CD14-positive monocyte (primary cell): Measurements from ENCODE around the gene CECR2. TPM values are rescaled to one million over a fixed set of nuclear protein-coding genes. Genes with fewer than 3 reads are reported as not detected.

Experiments used
- DNase-seq, 3 donors: peaks; one replicate each; pipeline ENCODE4 v3.0.0-alpha.2; 2011 to 2022
- H2AFZ ChIP-seq: 2 replicates; pipeline ENCODE4 v1.6.0; 2012; ENCODE audit warnings: mild to moderate bottlenecking, low read depth, low read length, inconsistent platforms; ENCODE audit not compliant: insufficient read depth, poor library complexity, severe bottlenecking
- H3K27ac ChIP-seq, 2 donors: 1 replicate in 1 of 2; 2 replicates in 1 of 2; pipeline ENCODE4 v1.5.1; 2012 to 2013; ENCODE audit warnings: low read length in 2 of 2, control low read depth in 1 of 2, inconsistent platforms in 1 of 2, low read depth in 1 of 2, mild to moderate bottlenecking in 1 of 2
- H3K27me3 ChIP-seq, 2 donors: one replicate each; pipeline versions ENCODE4 v1.6.0 to v1.6.1; 2011 to 2013; ENCODE audit warnings: low read length in 2 of 2; ENCODE audit not compliant: control insufficient read depth in 2 of 2, insufficient read depth in 2 of 2
- H3K36me3 ChIP-seq, 2 donors: replicated peaks in 1 of 2; 1 replicate in 1 of 2; 2 replicates in 1 of 2; pipeline versions ENCODE4 v1.5.1 to v1.6.1; 2012 to 2013; ENCODE audit warnings: low read length in 2 of 2, control low read depth in 1 of 2, inconsistent platforms in 1 of 2, mild to moderate bottlenecking in 1 of 2; ENCODE audit not compliant: insufficient read depth in 2 of 2, control insufficient read depth in 1 of 2
- H3K4me1 ChIP-seq, 2 donors: 1 replicate in 1 of 2; 2 replicates in 1 of 2; pipeline versions ENCODE4 v1.5.1 to v1.6.1; 2012 to 2013; ENCODE audit warnings: low read length in 2 of 2, control low read depth in 1 of 2, inconsistent platforms in 1 of 2, mild to moderate bottlenecking in 1 of 2, moderate library complexity in 1 of 2; ENCODE audit not compliant: insufficient read depth in 2 of 2, control insufficient read depth in 1 of 2
- H3K4me2 ChIP-seq: replicated peaks from 2 replicates; pipeline ENCODE3; 2012; ENCODE audit warnings: low read length, moderate library complexity, mild to moderate bottlenecking; ENCODE audit not compliant: poor library complexity, severe bottlenecking; ENCODE audit errors: extremely low read depth
- H3K4me3 ChIP-seq, 3 experiments: fragments of 200-600 bp in 1 of 3; sonication (generic) in 1 of 3; replicated peaks in 1 of 3; 1 replicate in 2 of 3; 2 replicates in 1 of 3; pipeline ENCODE4 v1.5.1; 2011 to 2013; ENCODE audit warnings: low read length in 3 of 3, mild to moderate bottlenecking in 3 of 3, control low read depth in 2 of 3, low read depth in 2 of 3, inconsistent platforms in 1 of 3, moderate library complexity in 1 of 3
- H3K79me2 ChIP-seq: 2 replicates; pipeline ENCODE4 v1.6.0; 2012; ENCODE audit warnings: mild to moderate bottlenecking, control low read depth, inconsistent platforms, low read length, moderate library complexity; ENCODE audit not compliant: insufficient read depth
- H3K9ac ChIP-seq: 2 replicates; pipeline ENCODE4 v1.6.0; 2017; ENCODE audit warnings: low read length, mild to moderate bottlenecking; ENCODE audit not compliant: insufficient read depth, poor library complexity, severe bottlenecking
- H3K9me3 ChIP-seq, 2 donors: replicated peaks in 1 of 2; 1 replicate in 1 of 2; 2 replicates in 1 of 2; pipeline versions ENCODE4 v1.5.1 to v1.6.1; 2012 to 2013; ENCODE audit warnings: low read length in 2 of 2, control low read depth in 1 of 2; ENCODE audit not compliant: control insufficient read depth in 1 of 2, insufficient read depth in 1 of 2
- H4K20me1 ChIP-seq: 2 replicates; pipeline ENCODE4 v1.6.0; 2012; ENCODE audit warnings: mild to moderate bottlenecking, low read length, control low read depth, moderate library complexity; ENCODE audit not compliant: insufficient read depth
- H3K27ac Mint-ChIP-seq, 7 donors: one replicate each; pipeline ENCODE4 v1.8.0; 2020; ENCODE audit warnings: mild to moderate bottlenecking in 7 of 7, mixed read lengths in 7 of 7, moderate library complexity in 6 of 7, inconsistent platforms in 2 of 7
- H3K27me3 Mint-ChIP-seq, 3 donors: one replicate each; pipeline ENCODE4 v1.8.0; 2021 to 2022; ENCODE audit warnings: low read depth in 3 of 3, mild to moderate bottlenecking in 3 of 3, mixed read lengths in 3 of 3, moderate library complexity in 3 of 3, inconsistent platforms in 1 of 3
- H3K36me3 Mint-ChIP-seq, 2 donors: one replicate each; pipeline ENCODE4 v1.8.0; 2020; ENCODE audit warnings: mixed read lengths in 2 of 2, inconsistent platforms in 1 of 2, mild to moderate bottlenecking in 1 of 2
- H3K4me1 Mint-ChIP-seq: one replicate; pipeline ENCODE4 v1.8.0; 2020; ENCODE audit warnings: mild to moderate bottlenecking, mixed read lengths
- H3K4me3 Mint-ChIP-seq, 2 donors: one replicate each; pipeline ENCODE4 v1.8.0; 2020; ENCODE audit warnings: mild to moderate bottlenecking in 2 of 2, mixed read lengths in 2 of 2, moderate library complexity in 1 of 2
- H3K9me3 Mint-ChIP-seq, 7 donors: one replicate each; pipeline ENCODE4 v1.8.0; 2020 to 2022; ENCODE audit warnings: mixed read lengths in 7 of 7, mild to moderate bottlenecking in 6 of 7, moderate library complexity in 6 of 7, inconsistent platforms in 2 of 7
- WGBS: methylation state at CpG from one replicate; pipeline ENCODE4 v1.1.5; 2013; ENCODE audit warnings: missing lambda C conversion rate; ENCODE audit not compliant: insufficient coverage; 5-methylcytosine and 5-hydroxymethylcytosine counted together
- intact Hi-C, 2 donors: fragments of 100-400 bp; cut with micrococcal nuclease; formaldehyde crosslinking; loops; one replicate each; pipeline versions ENCODE4 v1.15.0 to v1.15.1; 2023
- polyA plus RNA-seq, 3 donors: library from polyadenylated mRNA; depleted of rRNA in 1 of 3; unstranded in 2 of 3; stranded (reverse) in 1 of 3; fragments of 300-500 nt in 2 of 3; fragments of >200 nt in 1 of 3; fragmentation: Illumina TruSeq in 2 of 3; gene quantifications; 1 replicate in 2 of 3; 2 replicates in 1 of 3; pipeline ENCODE4 v1.2.3, GENCODE V29; 2012 to 2021
- TF ChIP-seq, protein P1 (sequence below): fragments of 200-600 bp; IDR thresholded peaks from one replicate; pipeline ENCODE4 v1.8.0; 2022; ENCODE audit warnings: antibody characterized with exemption, mild to moderate bottlenecking

Gene CECR2
- polyA plus RNA-seq, 3 donors: 0.02 to 0.29 (median 0.24) TPM

DNA sequence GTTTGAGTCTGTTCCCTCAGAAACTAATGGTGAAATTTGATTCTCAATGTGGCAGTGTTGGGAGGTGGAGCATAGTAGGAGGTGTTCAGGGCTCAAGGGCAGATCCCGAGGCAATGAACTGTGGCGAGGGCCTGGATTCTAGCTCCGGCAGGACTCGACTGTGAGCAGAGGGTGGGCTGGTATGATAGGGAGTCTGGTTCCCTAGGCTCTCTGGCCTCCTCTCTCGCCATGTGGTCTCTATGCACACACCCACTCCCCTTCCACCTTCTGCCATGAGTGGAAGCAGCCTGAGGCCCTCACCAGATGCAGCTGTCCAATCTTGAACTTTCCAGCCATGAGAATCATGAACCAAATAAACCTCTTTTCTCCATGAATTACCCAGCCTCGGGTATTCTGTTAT lies 227.0 kb downstream of the CECR2 start:
- no peak overlapping the region for H3K27ac ChIP-seq
- H2AFZ ChIP-seq: no peak overlapping the region
- no peak overlapping the region for H3K4me3 ChIP-seq
- H3K27me3 ChIP-seq: no peaks in the 10 kb centered on the region
- intact Hi-C loops: no loop called here
- H3K4me2 ChIP-seq: no peak overlapping the region
- Mint-ChIP-seq H3K27ac (no peak overlapping the region), H3K4me3 (no peak overlapping the region), H3K36me3 (peaks cover 93 to 100% of the 10 kb centered on the region in 2 donors), H3K9me3 (no peaks in the 10 kb centered on the region), H3K27me3 (no peaks in the 10 kb centered on the region), H3K4me1 (no peaks in the 10 kb centered on the region)
- H3K9ac ChIP-seq: no peak overlapping the region
- WGBS: 100% methylated on average over 3 of the region's 6 CpGs
- no peak for DNase-seq
- peaks cover 19% of the 10 kb centered on the region for H4K20me1 ChIP-seq
- H3K9me3 ChIP-seq: no peaks in the 10 kb centered on the region
- peaks cover 1% of the 10 kb centered on the region for H3K79me2 ChIP-seq
- TF ChIP-seq, protein P1, sequence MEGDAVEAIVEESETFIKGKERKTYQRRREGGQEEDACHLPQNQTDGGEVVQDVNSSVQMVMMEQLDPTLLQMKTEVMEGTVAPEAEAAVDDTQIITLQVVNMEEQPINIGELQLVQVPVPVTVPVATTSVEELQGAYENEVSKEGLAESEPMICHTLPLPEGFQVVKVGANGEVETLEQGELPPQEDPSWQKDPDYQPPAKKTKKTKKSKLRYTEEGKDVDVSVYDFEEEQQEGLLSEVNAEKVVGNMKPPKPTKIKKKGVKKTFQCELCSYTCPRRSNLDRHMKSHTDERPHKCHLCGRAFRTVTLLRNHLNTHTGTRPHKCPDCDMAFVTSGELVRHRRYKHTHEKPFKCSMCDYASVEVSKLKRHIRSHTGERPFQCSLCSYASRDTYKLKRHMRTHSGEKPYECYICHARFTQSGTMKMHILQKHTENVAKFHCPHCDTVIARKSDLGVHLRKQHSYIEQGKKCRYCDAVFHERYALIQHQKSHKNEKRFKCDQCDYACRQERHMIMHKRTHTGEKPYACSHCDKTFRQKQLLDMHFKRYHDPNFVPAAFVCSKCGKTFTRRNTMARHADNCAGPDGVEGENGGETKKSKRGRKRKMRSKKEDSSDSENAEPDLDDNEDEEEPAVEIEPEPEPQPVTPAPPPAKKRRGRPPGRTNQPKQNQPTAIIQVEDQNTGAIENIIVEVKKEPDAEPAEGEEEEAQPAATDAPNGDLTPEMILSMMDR: no peak
- no peaks in the 10 kb centered on the region for H3K4me1 ChIP-seq
- peaks cover 94 to 98% of the 10 kb centered on the region in 2 donors for H3K36me3 ChIP-seq

DNA sequence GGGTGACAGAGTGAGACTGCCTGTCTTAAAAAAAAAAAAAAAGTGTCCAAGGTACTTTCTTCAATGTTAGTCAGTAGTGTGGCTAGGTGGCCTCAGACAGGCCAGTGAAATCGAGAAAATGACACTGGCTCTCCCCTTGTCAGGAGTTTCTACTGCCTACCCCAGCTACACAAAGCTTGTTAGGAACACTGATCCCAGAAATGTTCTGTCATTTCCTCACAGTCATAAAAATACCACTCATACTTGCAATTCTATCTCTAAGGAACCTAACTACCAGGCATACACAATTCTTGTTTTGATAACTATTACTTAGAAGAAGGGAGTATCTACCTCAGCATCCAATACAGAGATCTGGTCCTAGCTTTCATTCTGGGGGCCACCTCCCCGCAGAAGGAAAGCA lies 228.0 kb downstream of the CECR2 start:
- Histone ChIP-seq H3K4me1 (no peaks in the 10 kb centered on the region), H3K27me3 (no peaks in the 10 kb centered on the region), H4K20me1 (peaks cover 29% of the 10 kb centered on the region), H3K4me2 (no peak overlapping the region), H3K27ac (no peak overlapping the region), H3K9me3 (no peaks in the 10 kb centered on the region), H3K9ac (no peak overlapping the region), H3K79me2 (peaks cover 10% of the 10 kb centered on the region), H3K4me3 (no peak overlapping the region), H2AFZ (no peak overlapping the region), H3K36me3 (peaks cover 91 to 98% of the 10 kb centered on the region in 2 donors)
- Mint-ChIP-seq H3K9me3 (no peaks in the 10 kb centered on the region), H3K27me3 (no peaks in the 10 kb centered on the region), H3K27ac (peak overlapping the region in 2 of 7 donors; percentile 5 to 15), H3K4me1 (no peaks in the 10 kb centered on the region), H3K36me3 (peaks cover 88 to 100% of the 10 kb centered on the region in 2 donors), H3K4me3 (no peak overlapping the region)
- 100% methylated on average over 2 of the region's 2 CpGs for WGBS
- intact Hi-C loops: no loop called here
- DNase-seq: no peak
- TF ChIP-seq, protein P1: no peak
